GM18868 (cell line): Measurements from ENCODE around the gene ODAD3.
"Not testable (repeated sequence)": the region's sequence is repeated elsewhere in the genome, so short reads cannot be mapped to it uniquely, and the experiment has no call there.

ENCODE experiments used
- ATAC-seq: cut with Tn5 transposase; IDR thresholded peaks from one replicate; pipeline ENCODE4 v1.9.1; 2021; ENCODE audit warnings: mild to moderate bottlenecking, moderate library complexity; ENCODE audit not compliant: unreplicated experiment

Gene ODAD3

DNA sequence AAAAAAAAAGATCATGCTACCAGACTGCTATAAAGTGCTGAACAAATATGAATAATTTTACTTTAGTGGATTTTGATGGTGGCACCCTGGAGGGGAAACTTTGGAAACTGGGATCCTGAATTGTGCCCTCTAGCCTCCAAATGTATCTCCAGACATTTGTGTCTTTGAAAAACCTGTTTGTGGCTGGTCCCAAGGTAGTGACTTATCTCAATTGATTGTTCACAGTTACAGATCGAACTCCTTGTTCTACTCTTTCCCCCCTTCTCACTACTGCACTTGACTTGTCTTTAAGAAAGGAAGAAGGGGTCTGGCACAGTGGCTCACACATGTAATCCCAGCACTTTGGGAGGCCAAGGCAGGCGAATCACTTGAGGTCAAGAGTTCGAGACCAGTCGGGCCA, 26.3 kb downstream of the ODAD3 start:
- no peak for ATAC-seq

- ATAC-seq = not testable (repeated sequence)
These were observed 28.2 kb downstream of the ODAD3 start for GRCh38 chr19:11406703-11407236.

DNA sequence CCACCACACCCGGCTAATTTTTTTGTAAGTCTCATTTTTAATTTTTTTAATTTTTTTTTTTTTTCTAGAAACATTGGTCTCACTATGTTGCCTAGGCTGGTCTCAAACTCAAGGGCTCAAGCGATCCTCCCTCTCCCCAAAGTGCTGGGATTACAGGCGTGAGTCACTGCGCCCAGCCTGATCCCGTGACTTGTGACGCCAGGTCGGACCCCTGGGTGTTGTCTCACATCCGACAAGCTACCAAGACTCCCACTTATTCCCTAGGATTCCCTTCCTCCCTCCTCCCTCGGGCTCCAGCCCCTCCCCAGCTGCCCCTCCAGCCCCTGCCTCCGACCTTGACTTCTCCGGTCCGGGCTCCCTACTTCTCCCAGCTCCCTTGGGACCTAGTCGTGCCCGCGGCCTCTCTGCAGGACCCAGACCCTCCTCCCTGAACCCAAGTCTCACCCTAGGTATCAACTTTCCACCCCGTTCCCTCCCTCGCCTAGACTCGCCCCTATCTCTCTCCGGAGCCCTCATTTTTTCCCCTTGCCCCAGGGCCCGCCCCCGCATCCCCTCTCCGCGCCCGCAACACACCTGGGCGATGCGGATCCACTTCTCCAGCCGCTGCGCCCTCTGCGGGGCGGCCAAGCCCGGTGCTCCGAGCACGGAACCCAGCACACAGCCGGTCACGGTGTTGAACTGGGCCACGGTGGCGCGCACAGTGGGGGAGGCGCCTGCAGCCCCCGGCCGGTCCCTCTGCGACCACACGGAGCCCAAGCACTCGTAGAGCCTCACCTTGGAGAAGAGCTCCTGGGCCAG, 28.9 kb downstream of the ODAD3 start:
- ATAC-seq = no peak

DNA sequence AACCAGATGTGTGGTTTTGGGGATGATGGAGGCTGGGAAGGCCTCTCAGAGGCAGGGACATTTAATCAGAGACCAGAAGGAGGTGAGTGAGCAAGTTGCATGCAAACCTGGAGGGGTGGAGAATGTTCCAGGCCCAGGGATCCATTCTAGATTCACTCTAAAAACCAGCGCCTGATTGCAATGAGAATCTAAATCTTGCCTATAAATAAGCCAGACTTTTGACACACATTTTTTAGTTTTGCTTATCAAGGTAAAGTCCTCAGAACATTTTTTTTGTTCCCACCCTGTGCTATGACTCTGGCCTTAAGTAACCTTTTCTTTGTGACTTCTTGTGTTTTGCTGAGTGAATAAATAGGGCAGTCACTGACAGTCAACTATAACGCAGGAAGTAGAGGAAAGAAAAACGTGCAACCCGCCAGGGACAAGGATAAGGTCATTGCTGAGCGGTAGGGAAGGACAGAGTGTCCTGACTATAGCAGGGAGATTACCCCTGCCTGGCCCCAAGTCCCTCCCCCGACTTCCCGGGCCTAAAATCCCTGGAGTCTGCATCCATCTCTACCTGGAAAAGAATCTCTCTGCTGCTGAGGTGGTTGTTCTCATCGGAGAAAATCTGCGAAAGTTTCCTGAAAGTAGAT, 30.2 kb downstream of the ODAD3 start:
- ATAC-seq = no peak

DNA sequence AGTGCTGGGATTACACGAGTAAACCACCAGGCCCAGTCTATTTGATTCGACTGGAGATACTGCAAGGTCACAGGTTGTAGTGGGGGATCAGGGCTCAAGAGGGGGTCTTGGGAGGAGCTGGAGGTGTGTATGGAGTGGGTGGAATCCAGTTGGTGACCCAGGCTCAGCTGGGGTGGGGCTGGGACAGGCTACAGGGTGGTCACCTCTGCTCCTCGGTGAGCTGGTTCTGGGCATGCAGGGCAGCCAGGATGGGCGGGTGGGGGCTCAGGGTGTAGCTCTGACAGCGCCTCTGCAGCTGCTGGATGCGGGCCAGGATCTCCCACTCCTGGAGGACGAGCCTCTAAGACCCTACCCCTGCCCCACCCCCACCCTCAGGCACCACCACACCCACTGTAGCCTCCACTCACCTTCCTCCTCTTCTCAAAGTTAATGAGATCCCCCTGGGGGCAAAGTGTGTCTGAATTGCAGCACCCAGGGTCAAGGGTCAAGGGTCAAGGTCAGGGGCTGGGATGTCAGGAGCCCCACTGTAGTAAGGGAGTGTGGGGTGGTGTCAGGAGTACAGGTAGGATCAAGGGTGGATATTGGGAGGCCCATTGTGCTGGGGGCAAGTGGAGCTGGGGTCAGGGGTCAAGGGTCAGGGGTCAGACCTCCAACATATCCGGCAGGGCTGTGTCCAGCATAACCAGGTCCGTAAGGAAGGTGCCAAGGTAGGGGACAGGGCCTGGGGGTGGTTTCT, 32.9 kb downstream of the ODAD3 start:
- ATAC-seq = no peak

DNA sequence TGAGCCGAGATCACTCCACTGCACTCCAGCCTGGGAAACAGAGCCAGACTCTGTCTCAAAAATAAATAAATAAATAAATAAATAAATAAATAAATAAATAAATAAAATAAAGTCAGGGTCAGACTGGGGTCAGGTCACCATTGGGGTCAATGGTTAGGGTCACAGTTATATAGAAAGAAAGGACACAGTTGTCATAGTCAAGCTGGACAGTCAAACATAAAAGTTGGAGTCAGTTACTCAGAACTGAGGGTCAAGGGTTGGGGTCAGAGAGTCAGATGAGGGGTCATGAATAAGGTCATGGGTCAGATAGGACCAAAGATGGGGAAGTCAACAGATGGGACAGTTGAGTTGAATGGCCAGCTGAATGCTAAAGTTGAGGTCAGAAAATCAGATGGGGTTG, 34.1 kb downstream of the ODAD3 start:
- ATAC-seq = no peak

DNA sequence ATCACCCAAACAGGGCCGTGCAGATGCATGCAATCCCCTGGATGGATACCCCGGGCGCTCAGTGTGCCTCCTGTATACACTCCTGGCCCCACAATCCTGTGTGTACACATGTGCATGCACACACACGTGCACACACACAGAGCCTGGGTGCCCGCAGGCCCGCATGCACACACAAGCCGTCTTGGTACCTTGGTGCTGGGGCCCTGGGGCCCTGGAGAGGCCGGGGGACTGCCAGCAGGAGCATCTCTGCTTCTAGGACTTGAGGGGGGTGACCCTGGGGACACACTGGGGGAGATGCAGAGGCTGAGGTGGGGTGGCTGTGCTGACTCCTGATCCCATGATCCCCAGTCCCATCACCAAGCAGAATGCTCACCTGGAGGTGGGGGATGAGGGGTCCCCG, 35.3 kb downstream of the ODAD3 start:
- no peak for ATAC-seq

GRCh38 chr19:11397089-11397610, 37.8 kb downstream of the ODAD3 start:
- no peak for ATAC-seq

DNA sequence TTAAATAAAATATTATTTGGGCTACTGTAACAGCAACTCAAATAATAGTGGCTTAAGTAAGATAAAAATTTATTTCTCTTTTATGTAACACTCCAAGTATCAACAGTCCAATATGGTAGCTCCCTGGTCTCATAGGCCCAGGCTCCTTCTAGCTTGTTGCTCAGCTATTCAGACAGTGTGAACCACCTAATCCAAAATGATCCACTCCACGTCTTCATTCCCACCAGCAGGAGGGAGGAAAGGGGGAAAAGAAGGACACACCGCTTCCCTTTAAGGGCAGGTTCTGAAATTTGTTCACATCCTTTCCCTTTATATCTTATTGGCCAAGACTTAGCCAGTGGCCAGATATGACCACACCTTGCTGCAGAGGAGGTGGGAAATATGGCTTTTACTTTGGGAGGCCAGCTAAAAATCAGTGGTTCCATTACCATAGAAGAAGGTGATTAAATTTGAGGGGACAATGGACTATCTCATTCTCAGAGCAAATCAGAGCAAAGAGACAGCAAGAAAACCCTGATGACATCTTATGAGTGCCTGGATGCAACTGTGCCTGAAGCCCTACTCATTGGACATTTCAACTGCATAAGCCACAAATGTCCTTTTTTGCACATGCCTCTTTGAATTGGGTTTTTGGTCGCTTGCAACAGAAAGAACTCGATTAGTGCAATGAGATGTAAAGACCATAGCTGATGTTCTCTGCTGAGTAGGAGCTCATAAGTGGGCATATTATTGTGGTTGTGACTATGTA, 43.8 kb downstream of the ODAD3 start:
- ATAC-seq = no peak

GRCh38 chr19:11390359-11390758, 44.6 kb downstream of the ODAD3 start:
- ATAC-seq = no peak

- ATAC-seq = no peak
These were observed 47.5 kb downstream of the ODAD3 start for GRCh38 chr19:11387162-11388034.

DNA sequence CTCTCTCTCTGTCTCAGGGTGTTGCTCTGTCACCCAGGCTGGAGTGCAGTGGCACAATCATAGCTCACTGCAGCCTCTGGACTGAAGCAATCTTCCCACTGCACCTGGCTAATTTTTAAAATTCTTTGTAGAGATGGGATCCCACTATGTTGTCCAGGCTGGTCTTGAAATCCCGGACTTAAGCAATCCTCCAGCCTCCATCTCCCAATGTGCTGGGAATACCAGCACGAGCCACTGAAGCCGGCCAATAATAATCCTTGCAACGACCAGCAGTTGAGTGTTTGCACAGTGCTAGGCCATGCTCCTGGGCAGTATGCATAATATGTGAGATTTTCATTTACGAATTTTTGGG, 50.2 kb downstream of the ODAD3 start:
- no peak for ATAC-seq

- ATAC-seq = no peak
These were observed 51.2 kb downstream of the ODAD3 start for GRCh38 chr19:11383706-11384048.

DNA sequence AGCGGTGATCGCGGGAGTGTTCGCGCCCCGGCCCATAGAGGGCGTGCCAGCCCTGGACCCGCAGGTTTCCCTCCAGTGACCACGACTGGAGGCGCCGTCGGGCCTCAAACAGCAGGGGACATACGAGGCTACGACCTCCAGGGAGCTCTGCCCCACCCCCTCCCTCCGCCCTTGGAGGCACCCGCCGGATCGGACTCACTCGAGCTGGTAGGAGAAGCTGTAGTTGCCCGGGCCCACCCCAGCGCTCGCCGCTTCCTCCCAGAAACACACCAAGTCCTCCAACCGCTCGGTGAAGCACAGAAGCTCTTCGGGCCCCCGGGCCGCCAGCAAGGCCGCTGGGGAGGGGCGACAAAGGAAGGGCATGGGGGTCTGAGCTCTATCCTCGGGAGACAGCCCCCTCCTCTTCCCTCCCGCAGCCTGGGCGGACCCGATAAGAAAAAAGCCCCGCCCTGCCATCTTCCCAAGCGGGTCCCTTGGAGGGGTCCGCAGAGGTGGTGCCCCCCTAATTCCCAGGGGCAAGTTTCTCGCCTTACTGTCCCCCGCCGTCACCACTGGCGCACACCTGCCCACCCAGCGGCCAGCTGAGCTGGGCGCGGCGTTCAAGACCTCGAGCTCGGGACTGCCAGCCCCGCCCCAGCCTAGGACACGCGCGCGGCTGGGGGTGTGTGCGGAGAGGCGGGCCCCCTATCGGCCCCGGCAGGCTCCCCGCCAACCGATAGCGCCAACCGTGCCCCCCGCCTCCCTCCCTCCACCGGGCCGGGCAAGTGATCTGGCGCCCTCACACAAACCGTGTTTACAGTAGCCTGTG, 51.8 kb downstream of the ODAD3 start:
- no peak for ATAC-seq

DNA sequence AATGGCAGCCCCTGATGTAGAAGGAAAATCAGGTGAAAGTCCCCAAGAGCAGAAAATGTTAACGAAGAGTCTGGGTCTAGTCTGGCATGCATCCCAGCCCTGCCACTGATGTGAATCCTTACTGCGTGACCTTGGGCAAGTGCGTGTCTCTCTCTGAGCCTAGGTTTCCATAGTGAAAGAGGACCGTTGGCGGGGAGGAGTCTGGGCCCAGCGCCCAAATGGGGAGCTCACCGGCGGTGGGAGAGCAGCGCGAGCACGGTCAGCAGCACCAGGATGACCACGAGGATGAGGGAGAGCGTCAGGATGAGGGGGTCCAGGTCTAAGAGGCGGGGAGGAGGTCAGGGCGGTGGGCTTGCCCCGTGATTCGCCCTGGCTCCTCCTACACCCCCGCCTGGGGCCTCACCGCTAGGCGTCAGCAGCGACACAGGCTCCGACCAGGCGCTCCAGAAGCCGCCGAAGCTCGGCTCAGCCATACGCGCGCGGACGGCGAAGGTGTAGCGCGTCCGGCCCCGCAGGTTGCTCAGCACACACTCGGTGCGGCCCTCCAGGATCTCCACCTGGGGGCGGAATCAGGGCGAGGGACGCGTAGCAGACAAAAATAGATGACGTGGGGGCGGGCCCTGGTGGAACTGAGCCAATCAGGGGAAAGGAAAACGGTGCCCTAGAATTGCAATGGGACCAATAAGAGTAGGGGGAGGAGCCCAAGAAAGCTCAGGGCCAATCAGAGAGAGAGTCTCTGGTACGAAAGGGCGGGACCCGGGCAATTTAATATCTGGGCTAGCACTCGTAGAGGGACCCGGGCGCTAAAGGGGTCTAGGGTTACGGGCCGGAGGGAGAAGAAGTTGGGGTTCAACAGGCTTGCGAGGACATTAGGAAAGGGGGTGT, 54.0 kb downstream of the ODAD3 start:
- ATAC-seq = peak; percentile 75

DNA sequence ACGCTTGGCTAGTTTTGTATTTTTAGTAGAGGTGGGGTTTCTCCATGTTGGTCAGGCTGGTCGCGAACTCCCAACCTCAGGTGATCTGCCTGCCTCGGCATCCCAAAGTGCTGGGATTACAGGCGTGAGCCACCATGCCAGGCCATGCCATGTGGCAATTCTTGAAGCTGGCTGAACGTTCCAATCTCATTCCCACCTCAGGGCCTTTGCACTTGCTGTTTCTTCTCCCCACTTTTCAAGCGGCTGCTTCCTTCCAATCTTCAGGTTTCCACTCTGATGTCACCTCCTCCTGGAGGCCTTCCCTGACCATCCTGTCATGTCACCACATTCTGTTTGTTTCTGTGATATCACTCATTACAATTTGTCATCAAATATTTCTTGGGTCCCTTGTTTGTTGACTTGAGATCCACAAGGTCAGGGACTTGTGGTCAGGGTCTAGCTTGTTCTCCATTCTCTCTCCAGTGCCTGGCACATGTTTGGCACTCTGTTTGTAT, 55.0 kb downstream of the ODAD3 start:
- ATAC-seq = no peak

- ATAC-seq = not testable (repeated sequence)
These were observed 55.6 kb downstream of the ODAD3 start for GRCh38 chr19:11379269-11379845.
